IMR-90 (cell line): ENCODE measurements around the gene CEP20. TPM values are rescaled to one million over a fixed set of nuclear protein-coding genes. Genes with fewer than 3 reads are reported as not detected.

ENCODE experiments used
- ATAC-seq: fragments of 200-7000 bp; cut with Tn5 transposase; 2 replicates; pipeline ENCODE4 v1.9.1; 2020; ENCODE audit warnings: low read depth, mild to moderate bottlenecking, moderate library complexity
- BruUV-seq: library from RNA; stranded (reverse); fragments of 400-500 nt; replicated peaks from 2 replicates; lab custom pipeline; 2021; lab: Mats Ljungman, UMichigan
- CTCF ChIA-PET: fragments of 300-600 bp; formaldehyde crosslinking; extraction: SDS; loops from one replicate; lab custom pipeline; 2021; ENCODE audit warnings: antibody characterized with exemption; lab: Yijun Ruan, JAX
- POLR2A ChIA-PET: fragments of 300-600 bp; sonication (Branson Sonifier 250); formaldehyde crosslinking; loops from one replicate; lab custom pipeline; 2022; ENCODE audit warnings: antibody characterized with exemption; ENCODE audit not compliant: unreplicated experiment; lab: Charles Lee
- DNase-seq: peaks from one replicate; pipeline ENCODE4 v3.0.0; 2013
- H2AFZ ChIP-seq: replicated peaks from 2 replicates; pipeline ENCODE3; 2013; ENCODE audit warnings: low read length, mild to moderate bottlenecking; ENCODE audit not compliant: poor library complexity
- H2AK5ac ChIP-seq: 2 replicates; pipeline ENCODE4 v1.6.1; 2013; ENCODE audit warnings: low read depth, low read length, inconsistent platforms
- H2AK9ac ChIP-seq: replicated peaks from 2 replicates; pipeline ENCODE3; 2013; ENCODE audit warnings: mild to moderate bottlenecking, low read depth, low read length, moderate library complexity; ENCODE audit not compliant: poor library complexity
- H2BK120ac ChIP-seq: 2 replicates; pipeline ENCODE4 v1.6.1; 2013; ENCODE audit warnings: low read depth, low read length, inconsistent platforms
- H2BK15ac ChIP-seq: 3 replicates; pipeline ENCODE4 v1.6.1; 2013; ENCODE audit warnings: low read depth, low read length, inconsistent platforms
- H2BK20ac ChIP-seq: 2 replicates; pipeline ENCODE4 v1.6.1; 2013; ENCODE audit warnings: low read depth, mild to moderate bottlenecking, inconsistent platforms, low read length, moderate library complexity
- H2BK5ac ChIP-seq: 2 replicates; pipeline ENCODE4 v1.6.1; 2013; ENCODE audit warnings: mild to moderate bottlenecking, low read depth, low read length, inconsistent platforms; ENCODE audit not compliant: poor library complexity, severe bottlenecking
- H3K14ac ChIP-seq: replicated peaks from 2 replicates; pipeline ENCODE4 v1.6.1; 2013; ENCODE audit warnings: low read depth, low read length, inconsistent platforms
- H3K18ac ChIP-seq: 2 replicates; pipeline ENCODE4 v1.6.1; 2013; ENCODE audit warnings: low read depth, low read length, control low read depth
- H3K23ac ChIP-seq: 2 replicates; pipeline ENCODE4 v1.6.1; 2013; ENCODE audit warnings: low read depth, low read length, inconsistent platforms
- H3K27ac ChIP-seq: 2 replicates; pipeline ENCODE4 v1.5.1; 2013; ENCODE audit warnings: mild to moderate bottlenecking, control low read depth, low read length; ENCODE audit not compliant: insufficient read depth
- H3K27me3 ChIP-seq: 2 replicates; pipeline ENCODE4 v1.6.1; 2013; ENCODE audit warnings: low read length; ENCODE audit not compliant: control insufficient read depth, insufficient read depth
- H3K36me3 ChIP-seq: 2 replicates; pipeline ENCODE4 v1.6.1; 2013; ENCODE audit warnings: low read length, mixed read lengths; ENCODE audit not compliant: control insufficient read depth, insufficient read depth
- H3K4ac ChIP-seq: 2 replicates; pipeline ENCODE4 v1.6.1; 2013; ENCODE audit warnings: low read depth, low read length, inconsistent platforms
- H3K4me1 ChIP-seq: 2 replicates; pipeline ENCODE4 v1.6.1; 2013; ENCODE audit warnings: low read length, mixed read lengths; ENCODE audit not compliant: control insufficient read depth, insufficient read depth
- H3K4me2 ChIP-seq: 2 replicates; pipeline ENCODE4 v1.6.1; 2013; ENCODE audit warnings: low read depth, mild to moderate bottlenecking, control low read depth, low read length, moderate library complexity
- H3K4me3 ChIP-seq: 2 replicates; pipeline ENCODE4 v1.5.1; 2013; ENCODE audit warnings: low read depth, mild to moderate bottlenecking, control low read depth, low read length, moderate library complexity; ENCODE audit not compliant: insufficient read depth
- H3K56ac ChIP-seq: 2 replicates; pipeline ENCODE4 v1.6.1; 2013; ENCODE audit warnings: low read length, inconsistent platforms; ENCODE audit not compliant: insufficient read depth; ENCODE audit errors: extremely low read depth
- H3K79me1 ChIP-seq, 2 experiments: 2 replicates each; pipeline ENCODE4 v1.6.1; 2013; ENCODE audit warnings: low read length in 2 of 2, inconsistent platforms in 1 of 2, low read depth in 1 of 2
- H3K9ac ChIP-seq: 2 replicates; pipeline ENCODE4 v1.6.1; 2013; ENCODE audit warnings: low read depth, low read length, control low read depth
- H3K9me1 ChIP-seq: 2 replicates; pipeline ENCODE4 v1.6.1; 2013; ENCODE audit warnings: low read length, inconsistent platforms; ENCODE audit not compliant: insufficient read depth
- H3K9me3 ChIP-seq: 2 replicates; pipeline ENCODE4 v1.6.1; 2013; ENCODE audit warnings: low read length; ENCODE audit not compliant: control insufficient read depth, insufficient read depth
- H4K20me1 ChIP-seq: 2 replicates; pipeline ENCODE4 v1.6.1; 2013; ENCODE audit warnings: low read length, inconsistent platforms; ENCODE audit not compliant: insufficient read depth
- H4K5ac ChIP-seq: 2 replicates; pipeline ENCODE4 v1.6.1; 2013; ENCODE audit warnings: mild to moderate bottlenecking, low read depth, low read length, control low read depth
- H4K8ac ChIP-seq, 2 experiments: 2 replicates each; pipeline ENCODE4 v1.6.1; 2013; ENCODE audit warnings: low read depth in 2 of 2, low read length in 2 of 2, control low read depth in 1 of 2, inconsistent platforms in 1 of 2
- H4K91ac ChIP-seq: 2 replicates; pipeline ENCODE4 v1.6.1; 2013; ENCODE audit warnings: low read depth, low read length, inconsistent platforms; ENCODE audit not compliant: insufficient read depth
- BHLHE40 ChIP-seq: fragments of 150-350 bp; IDR thresholded peaks from 2 replicates; pipeline ENCODE4 v1.6.1; 2016; ENCODE audit warnings: mild to moderate bottlenecking, low read depth, low read length
- CEBPB ChIP-seq: IDR thresholded peaks from 2 replicates; pipeline ENCODE4 v1.6.1; 2012; ENCODE audit warnings: low read depth, low read length, improper control_type of control experiment
- CHD1 ChIP-seq: IDR thresholded peaks from 2 replicates; pipeline ENCODE4 v1.6.1; 2012; ENCODE audit warnings: low read depth, low read length, improper control_type of control experiment
- FOS ChIP-seq: fragments of 150-350 bp; IDR thresholded peaks from 2 replicates; pipeline ENCODE4 v1.6.1; 2016; ENCODE audit warnings: low read depth, low read length
- MAFK ChIP-seq: IDR thresholded peaks from 2 replicates; pipeline ENCODE4 v1.6.1; 2012; ENCODE audit warnings: low read depth, low read length, improper control_type of control experiment
- MAZ ChIP-seq: IDR thresholded peaks from 2 replicates; pipeline ENCODE4 v1.6.1; 2012; ENCODE audit warnings: low read depth, mild to moderate bottlenecking, low read length, improper control_type of control experiment, moderate library complexity, borderline replicate concordance
- MXI1 ChIP-seq: IDR thresholded peaks from 2 replicates; pipeline ENCODE4 v1.6.1; 2012; ENCODE audit warnings: low read depth, mild to moderate bottlenecking, low read length, moderate library complexity, borderline replicate concordance
- NFE2L2 ChIP-seq: fragments of 150-350 bp; IDR thresholded peaks from 2 replicates; pipeline ENCODE4 v1.6.1; 2016; ENCODE audit warnings: low read depth, mild to moderate bottlenecking, low read length
- POLR2A ChIP-seq: IDR thresholded peaks from 2 replicates; pipeline ENCODE4 v1.6.1; 2012; ENCODE audit warnings: mild to moderate bottlenecking, low read depth, low read length
- RCOR1 ChIP-seq: IDR thresholded peaks from 2 replicates; pipeline ENCODE4 v1.6.1; 2012; ENCODE audit warnings: mild to moderate bottlenecking, low read length, improper control_type of control experiment; ENCODE audit not compliant: insufficient replicate concordance
- RFX5 ChIP-seq: IDR thresholded peaks from 2 replicates; pipeline ENCODE4 v1.8.0; 2012; ENCODE audit warnings: low read depth, mild to moderate bottlenecking, low read length, moderate library complexity
- WGBS, 2 experiments: methylation state at CpG; one replicate each; pipeline versions ENCODE4 v1.1.5 to v1.1.7; 2013; ENCODE audit warnings: missing lambda C conversion rate in 2 of 2; ENCODE audit not compliant: insufficient read length in 1 of 2; ENCODE audit errors: extremely low coverage in 2 of 2; 5-methylcytosine and 5-hydroxymethylcytosine counted together
- dilution Hi-C: fragments of 300-500 bp; cut with HindIII; formaldehyde crosslinking; loops from one replicate; pipeline ENCODE4 v1.14.3; 2018; ENCODE audit warnings: low sequenced_read_pairs; ENCODE audit not compliant: unreplicated experiment
- in situ Hi-C: fragments of 300-500 bp; cut with MboI; formaldehyde crosslinking; loops from 3 replicates; pipeline ENCODE4 v1.14.3; 2019; ENCODE audit warnings: low sequenced_read_pairs, inconsistent platforms, mixed read lengths
- intact Hi-C: fragments of 100-400 bp; cut with micrococcal nuclease; formaldehyde crosslinking; loops from 2 replicates; pipeline ENCODE4 v1.10.0; 2022
- polyA plus RNA-seq, 3 experiments: library from polyadenylated mRNA; depleted of rRNA; stranded (reverse); fragments of >200 nt; gene quantifications; 2 replicates each; pipeline ENCODE4 v1.2.3, GENCODE V29; 2012; ENCODE audit warnings: low replicate concordance in 1 of 3
- total RNA-seq: library from RNA; depleted of rRNA; stranded (reverse); fragments of >200 nt; gene quantifications from 2 replicates; pipeline ENCODE4 v1.2.3, GENCODE V29; 2012
- TF ChIP-seq, protein P1 (sequence below): fragments of 150-350 bp; IDR thresholded peaks from 2 replicates; pipeline ENCODE4 v1.6.1; 2017; ENCODE audit warnings: mild to moderate bottlenecking, antibody characterized with exemption, low read length, low read depth
- TF ChIP-seq, protein P2 (sequence below): conservative IDR thresholded peaks from 2 replicates; pipeline ENCODE4 v1.5.1; 2012; ENCODE audit warnings: mild to moderate bottlenecking, low read depth, low read length, improper control_type of control experiment

Gene CEP20
- total and polyA plus RNA-seq, 2 of the 4 experiments (the other 2 are of a cell fraction): 28.8 to 40.1 TPM

DNA sequence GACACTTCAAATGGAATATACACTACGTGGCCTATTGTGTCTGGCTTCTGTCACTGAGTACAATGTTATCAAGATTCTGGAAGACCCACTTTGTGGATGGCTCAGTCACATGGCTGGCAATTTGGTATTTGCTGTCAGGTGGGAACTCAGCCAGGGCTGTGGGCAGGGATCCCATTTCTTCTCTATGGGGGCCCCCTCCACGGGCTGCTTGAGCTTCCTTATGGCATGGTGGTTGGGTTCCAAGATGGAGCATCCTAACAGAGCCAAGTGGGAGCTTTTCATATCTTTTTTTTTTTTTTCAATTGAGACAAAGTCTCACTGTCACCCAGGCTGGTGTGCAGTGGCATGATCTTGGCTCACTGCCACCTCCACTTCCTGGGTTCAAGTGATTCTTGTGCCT lies 18.0 kb upstream of the CEP20 start:
- Histone ChIP-seq H3K9me3 (no peaks in the 10 kb centered on the region), H2AFZ (no peak overlapping the region), H3K18ac (no peak overlapping the region), H2BK5ac (no peak overlapping the region), H3K9me1 (peaks cover 5% of the 10 kb centered on the region; the same call in 1 of the 2 replicates), H3K14ac (no peak overlapping the region), H4K8ac (no peak overlapping the region), H2AK9ac (no peak overlapping the region), H3K9ac (no peak overlapping the region), H2BK20ac (no peak overlapping the region), H2AK5ac (no peak overlapping the region), H3K56ac (no peak overlapping the region), H3K79me1 (no peaks in the 10 kb centered on the region), H3K27ac (no peak overlapping the region), H3K36me3 (no peaks in the 10 kb centered on the region), H4K5ac (no peak overlapping the region), H4K20me1 (no peaks in the 10 kb centered on the region), H3K27me3 (no peaks in the 10 kb centered on the region), H3K4me2 (no peak overlapping the region), H4K91ac (no peak overlapping the region), H2BK120ac (no peak overlapping the region), H2BK15ac (no peak overlapping the region), H3K4me3 (no peak overlapping the region), H3K4ac (no peak overlapping the region), H3K4me1 (no peaks in the 10 kb centered on the region), H3K23ac (no peak overlapping the region)
- TF ChIP-seq CEBPB: no peak
- TF ChIP-seq BHLHE40: no peak
- TF ChIP-seq, protein P1, sequence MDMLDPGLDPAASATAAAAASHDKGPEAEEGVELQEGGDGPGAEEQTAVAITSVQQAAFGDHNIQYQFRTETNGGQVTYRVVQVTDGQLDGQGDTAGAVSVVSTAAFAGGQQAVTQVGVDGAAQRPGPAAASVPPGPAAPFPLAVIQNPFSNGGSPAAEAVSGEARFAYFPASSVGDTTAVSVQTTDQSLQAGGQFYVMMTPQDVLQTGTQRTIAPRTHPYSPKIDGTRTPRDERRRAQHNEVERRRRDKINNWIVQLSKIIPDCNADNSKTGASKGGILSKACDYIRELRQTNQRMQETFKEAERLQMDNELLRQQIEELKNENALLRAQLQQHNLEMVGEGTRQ: no peak
- TF ChIP-seq RCOR1: no peak
- no peak for TF ChIP-seq MXI1
- no peak for TF ChIP-seq POLR2A
- no peak for TF ChIP-seq MAFK
- TF ChIP-seq, protein P2, sequence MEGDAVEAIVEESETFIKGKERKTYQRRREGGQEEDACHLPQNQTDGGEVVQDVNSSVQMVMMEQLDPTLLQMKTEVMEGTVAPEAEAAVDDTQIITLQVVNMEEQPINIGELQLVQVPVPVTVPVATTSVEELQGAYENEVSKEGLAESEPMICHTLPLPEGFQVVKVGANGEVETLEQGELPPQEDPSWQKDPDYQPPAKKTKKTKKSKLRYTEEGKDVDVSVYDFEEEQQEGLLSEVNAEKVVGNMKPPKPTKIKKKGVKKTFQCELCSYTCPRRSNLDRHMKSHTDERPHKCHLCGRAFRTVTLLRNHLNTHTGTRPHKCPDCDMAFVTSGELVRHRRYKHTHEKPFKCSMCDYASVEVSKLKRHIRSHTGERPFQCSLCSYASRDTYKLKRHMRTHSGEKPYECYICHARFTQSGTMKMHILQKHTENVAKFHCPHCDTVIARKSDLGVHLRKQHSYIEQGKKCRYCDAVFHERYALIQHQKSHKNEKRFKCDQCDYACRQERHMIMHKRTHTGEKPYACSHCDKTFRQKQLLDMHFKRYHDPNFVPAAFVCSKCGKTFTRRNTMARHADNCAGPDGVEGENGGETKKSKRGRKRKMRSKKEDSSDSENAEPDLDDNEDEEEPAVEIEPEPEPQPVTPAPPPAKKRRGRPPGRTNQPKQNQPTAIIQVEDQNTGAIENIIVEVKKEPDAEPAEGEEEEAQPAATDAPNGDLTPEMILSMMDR: no peak
- no peak for TF ChIP-seq MAZ
- TF ChIP-seq CHD1: no peak
- no peak for TF ChIP-seq RFX5
- no peak for TF ChIP-seq NFE2L2
- TF ChIP-seq FOS: no peak
- ATAC-seq (no peak), DNase-seq (no peak)
- ChIA-PET CTCF (no interaction called here), POLR2A (no interaction called here)
- dilution Hi-C loops: no loop called here
- intact Hi-C loops: no loop called here
- BruUV-seq: no TSS peak
- WGBS, 2 experiments: no CpG with 5 or more reads among the region's 2 CpGs
- in situ Hi-C loops: no loop called here
